ENCODE measurements around the gene SH3RF1.
"Not testable (repeated sequence)": the region's sequence is repeated elsewhere in the genome, so short reads cannot be mapped to it uniquely, and the experiment has no call there.

The SH3RF1 gene

GRCh38 chr4:169270810-169271691, at the start of gene SH3RF1:
TSS of gene SH3RF1 (minus strand) at chr4:169270956. CDS start at chr4:169269212, 1,744 bp downstream.
- peak; percentile 29 for DNase-seq (ENCODE audit: low read depth)

- DNase-seq (ENCODE audit: low read depth), result no peak
Measured at GRCh38 chr4:169315530-169316343, 45.0 kb upstream of the SH3RF1 start.

GRCh38 chr4:169314906-169315305, 44.1 kb upstream of the SH3RF1 start:
- DNase-seq (ENCODE audit: low read depth), result no peak

GRCh38 chr4:169313732-169314131, 43.0 kb upstream of the SH3RF1 start:
- no peak for DNase-seq (ENCODE audit: low read depth)

GRCh38 chr4:169312690-169313422, 42.1 kb upstream of the SH3RF1 start:
- DNase-seq (ENCODE audit: low read depth), result no peak

- DNase-seq (ENCODE audit: low read depth), result no peak
Measured at GRCh38 chr4:169311643-169312365, 41.0 kb upstream of the SH3RF1 start.

GRCh38 chr4:169309326-169309967, 38.7 kb upstream of the SH3RF1 start:
- DNase-seq (ENCODE audit: low read depth), result no peak

- no peak for DNase-seq (ENCODE audit: low read depth)
Measured at GRCh38 chr4:169307576-169307975, 36.8 kb upstream of the SH3RF1 start.

- DNase-seq (ENCODE audit: low read depth), result no peak
Measured at GRCh38 chr4:169305651-169306050, 34.9 kb upstream of the SH3RF1 start.

- DNase-seq (ENCODE audit: low read depth), result no peak
Measured at GRCh38 chr4:169305173-169305572, 34.4 kb upstream of the SH3RF1 start.

- DNase-seq (ENCODE audit: low read depth), result no peak
Measured at GRCh38 chr4:169295822-169296221, 25.1 kb upstream of the SH3RF1 start.

- DNase-seq (ENCODE audit: low read depth), result no peak
Measured at GRCh38 chr4:169293343-169294176, 22.8 kb upstream of the SH3RF1 start.

- not testable (repeated sequence) for DNase-seq (ENCODE audit: low read depth)
Measured at GRCh38 chr4:169287983-169288382, 17.2 kb upstream of the SH3RF1 start.

GRCh38 chr4:169286562-169287301, 16.0 kb upstream of the SH3RF1 start:
- no peak for DNase-seq (ENCODE audit: low read depth)

- no peak for DNase-seq (ENCODE audit: low read depth)
Measured at GRCh38 chr4:169283114-169283509, 12.4 kb upstream of the SH3RF1 start.

GRCh38 chr4:169282429-169283113, 11.8 kb upstream of the SH3RF1 start:
- DNase-seq (ENCODE audit: low read depth), result no peak

GRCh38 chr4:169279108-169279507, 8.4 kb upstream of the SH3RF1 start:
- DNase-seq (ENCODE audit: low read depth), result no peak

- no peak for DNase-seq (ENCODE audit: low read depth)
Measured at GRCh38 chr4:169278624-169279023, 7.9 kb upstream of the SH3RF1 start.

GRCh38 chr4:169277838-169278237, 7.1 kb upstream of the SH3RF1 start:
- DNase-seq (ENCODE audit: low read depth), result not testable (repeated sequence)

Measured in activated T-cell treated with anti-CD3 and anti-CD28 coated beads for 48 hours (primary cell).